Renal cortical epithelial cell (primary cell): ENCODE data around the gene AGT. TPM values are rescaled to one million over a fixed set of nuclear protein-coding genes. Genes with fewer than 3 reads are reported as not detected.

ENCODE experiments used
- total RNA-seq: library from RNA; depleted of rRNA; stranded (reverse); fragments of >200 nt; gene quantifications from 2 replicates; pipeline ENCODE4 v1.2.3, GENCODE V29; 2014

The AGT gene
- total RNA-seq, 1 donor from 2014 or later: 2.9 TPM

Other genes with a start within 250 kb of the AGT start
- gene COG2, start 71.6 kb downstream of the AGT start, total RNA-seq: 25.9 and 39.4 TPM in 2 replicates
- gene CAPN9, start 33.3 kb upstream of the AGT start, total RNA-seq: 0.05 TPM in 1 of 2 replicates, not detected in the other
- 22.1 and 24.5 TPM in 2 replicates for gene C1orf198, start 154.4 kb upstream of the AGT start, total RNA-seq